Loucy (cell line): ENCODE measurements around the gene VWF.
"Not testable (repeated sequence)": the region's sequence is repeated elsewhere in the genome, so short reads cannot be mapped to it uniquely, and the experiment has no call there.

Source experiments
- H2AFZ ChIP-seq: fragments of 200-600 bp; sonication (generic); 2 replicates; pipeline ENCODE4 v1.6.0; 2016; ENCODE audit warnings: antibody characterized with exemption, mild to moderate bottlenecking, low read length, moderate library complexity
- H3F3A ChIP-seq: fragments of 200-600 bp; 2 replicates; pipeline ENCODE4 v1.6.0; 2016; ENCODE audit warnings: antibody characterized with exemption, low read depth, mild to moderate bottlenecking
- H3K27me3 ChIP-seq: fragments of 200-600 bp; sonication (generic); 2 replicates; pipeline ENCODE4 v1.6.1; 2014; ENCODE audit warnings: low read length, mild to moderate bottlenecking; ENCODE audit not compliant: insufficient read depth, poor library complexity, severe bottlenecking
- H3K36me3 ChIP-seq: fragments of 200-600 bp; sonication (generic); 2 replicates; pipeline ENCODE4 v1.6.1; 2016; ENCODE audit warnings: low read length; ENCODE audit not compliant: insufficient read depth
- H3K4me1 ChIP-seq: fragments of 200-600 bp; sonication (generic); 2 replicates; pipeline ENCODE4 v1.5.1; 2014; ENCODE audit warnings: low read length, mild to moderate bottlenecking; ENCODE audit not compliant: insufficient read depth, poor library complexity, severe bottlenecking
- H3K4me2 ChIP-seq: fragments of 200-600 bp; sonication (generic); 2 replicates; pipeline ENCODE4 v1.6.0; 2014; ENCODE audit warnings: antibody characterized with exemption, low read length, low read depth, mild to moderate bottlenecking; ENCODE audit not compliant: poor library complexity, severe bottlenecking
- H3K4me3 ChIP-seq: fragments of 200-600 bp; sonication (generic); 2 replicates; pipeline ENCODE4 v1.5.1; 2014; ENCODE audit warnings: low read length, mild to moderate bottlenecking, mixed read lengths; ENCODE audit not compliant: poor library complexity, severe bottlenecking
- H3K79me2 ChIP-seq: fragments of 200-600 bp; sonication (generic); 2 replicates; pipeline ENCODE4 v1.6.1; 2014; ENCODE audit warnings: low read length; ENCODE audit not compliant: insufficient read depth
- H3K9ac ChIP-seq: fragments of 200-600 bp; sonication (generic); 2 replicates; pipeline ENCODE4 v1.6.0; 2014; ENCODE audit warnings: mild to moderate bottlenecking, low read depth, low read length, moderate library complexity; ENCODE audit not compliant: poor library complexity, severe bottlenecking
- H3K9me2 ChIP-seq: fragments of 200-600 bp; sonication (generic); replicated peaks from 2 replicates; pipeline ENCODE4 v1.6.1; 2016; ENCODE audit warnings: low read depth, low read length, mixed read lengths
- H3K9me3 ChIP-seq: fragments of 200-600 bp; sonication (generic); 2 replicates; pipeline ENCODE4 v1.6.1; 2014; ENCODE audit warnings: mild to moderate bottlenecking, antibody characterized with exemption, low read length, low read depth; ENCODE audit not compliant: insufficient read depth
- H4K20me1 ChIP-seq: fragments of 200-600 bp; sonication (generic); 2 replicates; pipeline ENCODE4 v1.6.0; 2014; ENCODE audit warnings: antibody characterized with exemption, low read length, mild to moderate bottlenecking; ENCODE audit not compliant: insufficient read depth, poor library complexity, severe bottlenecking
- CTCF ChIP-seq: fragments of 200-600 bp; sonication (generic); conservative IDR thresholded peaks from 2 replicates; pipeline ENCODE4 v1.5.1; 2014; ENCODE audit warnings: mild to moderate bottlenecking, antibody characterized with exemption, low read length
- EZH2phosphoT487 ChIP-seq: fragments of 200-600 bp; IDR thresholded peaks from 2 replicates; pipeline ENCODE4 v1.6.1; 2018; ENCODE audit warnings: antibody characterized with exemption, mild to moderate bottlenecking, moderate library complexity, borderline replicate concordance

VWF gene

GRCh38 chr12:6159166-6160011 is 34.9 kb upstream of the VWF start:
- H3K9me3 ChIP-seq, H4K20me1 ChIP-seq, H3K4me3 ChIP-seq, H3K9me2 ChIP-seq, H3K4me2 ChIP-seq, H3K9ac ChIP-seq, H3K36me3 ChIP-seq, H3K27me3 ChIP-seq, H3K79me2 ChIP-seq, H3F3A ChIP-seq: not testable (repeated sequence)
- peaks cover 19% of the 10 kb centered on the region for H3K4me1 ChIP-seq
- peak overlapping the region; percentile 43; the same call in 1 of the 2 replicates for H2AFZ ChIP-seq

- Histone ChIP-seq H3K9ac (peak overlapping the region; percentile 10), H3K79me2 (no peaks in the 10 kb centered on the region), H4K20me1 (no peaks in the 10 kb centered on the region), H2AFZ (peak overlapping the region; percentile 43; the same call in 1 of the 2 replicates), H3K9me3 (no peaks in the 10 kb centered on the region), H3F3A (no peaks in the 10 kb centered on the region), H3K4me3 (no peak overlapping the region), H3K4me1 (peaks cover 19% of the 10 kb centered on the region), H3K4me2 (peak overlapping the region; percentile 33), H3K9me2 (no peaks in the 10 kb centered on the region), H3K36me3 (no peaks in the 10 kb centered on the region), H3K27me3 (no peaks in the 10 kb centered on the region)
- TF ChIP-seq CTCF (no peak), EZH2phosphoT487 (no peak)
Observed at GRCh38 chr12:6158749-6159148, 34.3 kb upstream of the VWF start.

GRCh38 chr12:6158255-6158654 is 33.8 kb upstream of the VWF start:
- H3K4me1 ChIP-seq, result peaks cover 19% of the 10 kb centered on the region
- peak overlapping the region; percentile 43 for H2AFZ ChIP-seq
- H3K9me2 ChIP-seq, result no peaks in the 10 kb centered on the region
- H3K4me3 ChIP-seq, result no peak overlapping the region
- no peaks in the 10 kb centered on the region for H3K9me3 ChIP-seq
- H3K9ac ChIP-seq, result peak overlapping the region; percentile 10
- H3K36me3 ChIP-seq, result no peaks in the 10 kb centered on the region
- no peaks in the 10 kb centered on the region for H3K79me2 ChIP-seq
- no peak for TF ChIP-seq CTCF
- TF ChIP-seq EZH2phosphoT487, result no peak
- H4K20me1 ChIP-seq, result no peaks in the 10 kb centered on the region
- H3K27me3 ChIP-seq, result no peaks in the 10 kb centered on the region
- H3F3A ChIP-seq, result no peaks in the 10 kb centered on the region
- H3K4me2 ChIP-seq, result peak overlapping the region; percentile 33

- Histone ChIP-seq H2AFZ (no peak overlapping the region), H3F3A (no peaks in the 10 kb centered on the region), H3K9ac (no peak overlapping the region), H3K4me1 (peaks cover 19% of the 10 kb centered on the region), H3K36me3 (no peaks in the 10 kb centered on the region), H3K79me2 (no peaks in the 10 kb centered on the region), H3K9me2 (no peaks in the 10 kb centered on the region), H3K9me3 (no peaks in the 10 kb centered on the region), H3K4me3 (no peak overlapping the region), H3K4me2 (no peak overlapping the region), H4K20me1 (no peaks in the 10 kb centered on the region), H3K27me3 (no peaks in the 10 kb centered on the region)
- TF ChIP-seq EZH2phosphoT487 (no peak), CTCF (no peak)
Observed at GRCh38 chr12:6157482-6157881, 33.0 kb upstream of the VWF start.
